Measurements from ENCODE around the gene BARD1. TPM values are rescaled to one million over a fixed set of nuclear protein-coding genes. Genes with fewer than 3 reads are reported as not detected.
"Not testable (repeated sequence)": the region's sequence is repeated elsewhere in the genome, so short reads cannot be mapped to it uniquely, and the experiment has no call there.

Gene BARD1
- total RNA-seq, 1 experiment from 2014 or later, result 39.6 TPM

- TF ChIP-seq, protein P1, sequence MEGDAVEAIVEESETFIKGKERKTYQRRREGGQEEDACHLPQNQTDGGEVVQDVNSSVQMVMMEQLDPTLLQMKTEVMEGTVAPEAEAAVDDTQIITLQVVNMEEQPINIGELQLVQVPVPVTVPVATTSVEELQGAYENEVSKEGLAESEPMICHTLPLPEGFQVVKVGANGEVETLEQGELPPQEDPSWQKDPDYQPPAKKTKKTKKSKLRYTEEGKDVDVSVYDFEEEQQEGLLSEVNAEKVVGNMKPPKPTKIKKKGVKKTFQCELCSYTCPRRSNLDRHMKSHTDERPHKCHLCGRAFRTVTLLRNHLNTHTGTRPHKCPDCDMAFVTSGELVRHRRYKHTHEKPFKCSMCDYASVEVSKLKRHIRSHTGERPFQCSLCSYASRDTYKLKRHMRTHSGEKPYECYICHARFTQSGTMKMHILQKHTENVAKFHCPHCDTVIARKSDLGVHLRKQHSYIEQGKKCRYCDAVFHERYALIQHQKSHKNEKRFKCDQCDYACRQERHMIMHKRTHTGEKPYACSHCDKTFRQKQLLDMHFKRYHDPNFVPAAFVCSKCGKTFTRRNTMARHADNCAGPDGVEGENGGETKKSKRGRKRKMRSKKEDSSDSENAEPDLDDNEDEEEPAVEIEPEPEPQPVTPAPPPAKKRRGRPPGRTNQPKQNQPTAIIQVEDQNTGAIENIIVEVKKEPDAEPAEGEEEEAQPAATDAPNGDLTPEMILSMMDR (IDR thresholded peaks at IDR 0.05), result no peak
- TF ChIP-seq OVOL2 (CRISPR knock-in tag; IDR thresholded peaks at IDR 0.05; ENCODE audit: borderline replicate concordance) (no peak), TEAD4 (CRISPR knock-in tag; IDR thresholded peaks at IDR 0.05) (no peak), GRHL2 (CRISPR knock-in tag; IDR thresholded peaks at IDR 0.05; ENCODE audit: insufficient replicate concordance, severe bottlenecking) (no peak), SP1 (CRISPR knock-in tag; conservative IDR thresholded peaks at IDR 0.05) (no peak), ZNF416 (CRISPR knock-in tag; IDR thresholded peaks at IDR 0.05) (no peak)
- TF ChIP-seq, protein P2, sequence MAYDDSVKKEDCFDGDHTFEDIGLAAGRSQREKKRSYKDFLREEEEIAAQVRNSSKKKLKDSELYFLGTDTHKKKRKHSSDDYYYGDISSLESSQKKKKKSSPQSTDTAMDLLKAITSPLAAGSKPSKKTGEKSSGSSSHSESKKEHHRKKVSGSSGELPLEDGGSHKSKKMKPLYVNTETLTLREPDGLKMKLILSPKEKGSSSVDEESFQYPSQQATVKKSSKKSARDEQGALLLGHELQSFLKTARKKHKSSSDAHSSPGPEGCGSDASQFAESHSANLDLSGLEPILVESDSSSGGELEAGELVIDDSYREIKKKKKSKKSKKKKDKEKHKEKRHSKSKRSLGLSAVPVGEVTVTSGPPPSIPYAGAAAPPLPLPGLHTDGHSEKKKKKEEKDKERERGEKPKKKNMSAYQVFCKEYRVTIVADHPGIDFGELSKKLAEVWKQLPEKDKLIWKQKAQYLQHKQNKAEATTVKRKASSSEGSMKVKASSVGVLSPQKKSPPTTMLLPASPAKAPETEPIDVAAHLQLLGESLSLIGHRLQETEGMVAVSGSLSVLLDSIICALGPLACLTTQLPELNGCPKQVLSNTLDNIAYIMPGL (CRISPR knock-in tag; IDR thresholded peaks at IDR 0.05), result no peak
These were observed 79.2 kb downstream of the BARD1 start (continued) for GRCh38 chr2:214730248-214730647.

DNA sequence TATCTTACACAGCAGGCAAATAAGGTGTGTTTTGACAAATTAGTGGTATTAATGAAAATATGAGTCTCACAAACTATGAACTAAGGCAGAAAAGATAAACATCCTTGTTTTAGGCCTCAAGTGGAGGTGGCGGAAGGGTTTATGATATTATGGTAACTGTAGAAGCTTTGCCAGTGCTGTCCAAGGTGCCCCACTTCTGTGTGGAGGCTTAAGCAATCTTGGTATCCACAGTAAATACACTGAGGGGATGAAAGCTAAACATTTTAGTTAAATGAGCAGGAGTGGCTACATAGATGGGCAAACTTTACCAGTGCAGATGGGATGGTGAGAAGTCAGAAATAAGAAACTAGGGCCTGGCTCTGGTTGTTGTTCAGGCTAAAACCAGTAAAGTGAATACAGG lies 84.7 kb downstream of the BARD1 start:
- no peak for ATAC-seq
- H3K27me3 Mint-ChIP-seq (ENCODE audit: low read depth), result no peaks in the 10 kb centered on the region
- no peak for DNase-seq (ENCODE audit: low spot score)
- peaks cover 14% of the 10 kb centered on the region for H3K9me3 Mint-ChIP-seq
- peaks cover 46% of the 10 kb centered on the region for H3K36me3 Mint-ChIP-seq
- TF ChIP-seq SMAD3 (CRISPR knock-in tag; IDR thresholded peaks at IDR 0.05; ENCODE audit: borderline replicate concordance) (no peak), MYBL2 (CRISPR knock-in tag; IDR thresholded peaks at IDR 0.05) (no peak)
- ChIA-PET POLR2A (no interaction called here), CTCF (no interaction called here)
- H3K4me1 Mint-ChIP-seq, result peaks cover 7% of the 10 kb centered on the region
- no peak overlapping the region for H3K27ac Mint-ChIP-seq
- H3K4me3 Mint-ChIP-seq, result no peak overlapping the region

DNA sequence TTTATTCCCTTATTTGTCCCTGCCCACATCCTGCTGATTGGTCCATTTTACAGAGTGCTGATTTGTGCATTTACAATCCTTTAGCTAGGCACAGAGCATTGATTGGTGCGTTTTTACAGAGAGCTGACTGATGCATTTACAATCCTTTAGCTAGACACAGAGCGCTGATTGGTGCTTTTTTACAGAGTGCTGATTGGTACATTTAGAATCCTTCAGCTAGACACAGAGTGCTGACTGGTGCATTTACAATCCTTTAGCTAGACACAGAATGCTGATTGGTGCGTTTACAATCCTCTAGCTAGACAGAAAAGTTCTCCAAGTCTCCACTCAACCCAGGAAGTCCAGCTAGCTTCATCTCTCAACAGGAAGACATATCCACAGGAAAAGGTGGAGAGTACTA lies 91.6 kb downstream of the BARD1 start:
- POLR2A ChIA-PET; H3K27me3 Mint-ChIP-seq (ENCODE audit: low read depth); CTCF ChIA-PET; H3K4me3 Mint-ChIP-seq; H3K4me1 Mint-ChIP-seq; H3K27ac Mint-ChIP-seq; DNase-seq (ENCODE audit: low spot score); ATAC-seq: not testable (repeated sequence)
- H3K36me3 Mint-ChIP-seq, result peaks cover 40% of the 10 kb centered on the region
- peak; percentile 38; the same call in 1 of the 2 replicates for TF ChIP-seq NFYB (CRISPR knock-in tag; conservative IDR thresholded peaks at IDR 0.05; ENCODE audit: low read depth)
- H3K9me3 Mint-ChIP-seq, result peaks cover 21% of the 10 kb centered on the region

- ChIA-PET CTCF (no interaction called here), POLR2A (no interaction called here)
- no peak overlapping the region for H3K4me3 Mint-ChIP-seq
- peaks cover 37% of the 10 kb centered on the region for H3K36me3 Mint-ChIP-seq
- no peak overlapping the region; the same call in 1 of the 2 replicates for H3K27ac Mint-ChIP-seq
- DNase-seq (ENCODE audit: low spot score) (no peak), ATAC-seq (peak; percentile 18)
- peaks cover 21% of the 10 kb centered on the region for H3K9me3 Mint-ChIP-seq
- H3K27me3 Mint-ChIP-seq (ENCODE audit: low read depth), result no peaks in the 10 kb centered on the region
- TF ChIP-seq ZNF423 (CRISPR knock-in tag; IDR thresholded peaks at IDR 0.05), result no peak
- TF ChIP-seq ZNF416 (CRISPR knock-in tag; IDR thresholded peaks at IDR 0.05), result no peak
- no peak for TF ChIP-seq TCF7 (CRISPR knock-in tag; IDR thresholded peaks at IDR 0.05; ENCODE audit: low read depth)
- TF ChIP-seq NFYB (CRISPR knock-in tag; conservative IDR thresholded peaks at IDR 0.05; ENCODE audit: low read depth), result no peak
- H3K4me1 Mint-ChIP-seq, result no peaks in the 10 kb centered on the region
These were observed 92.5 kb downstream of the BARD1 start for GRCh38 chr2:214716811-214717560.

- no peaks in the 10 kb centered on the region for H3K27me3 Mint-ChIP-seq (ENCODE audit: low read depth)
- no peak overlapping the region for H3K27ac Mint-ChIP-seq
- POLR2A ChIA-PET, result no interaction called here
- CTCF ChIA-PET, result no interaction called here
- H3K9me3 Mint-ChIP-seq, result peaks cover 13% of the 10 kb centered on the region
- no peaks in the 10 kb centered on the region for H3K4me1 Mint-ChIP-seq
- no peak overlapping the region for H3K4me3 Mint-ChIP-seq
- peaks cover 26% of the 10 kb centered on the region for H3K36me3 Mint-ChIP-seq
- ATAC-seq (no peak), DNase-seq (ENCODE audit: low spot score) (no peak)
- TF ChIP-seq FOXK1 (CRISPR knock-in tag; IDR thresholded peaks at IDR 0.05), result no peak
- TF ChIP-seq ZNF317 (CRISPR knock-in tag; IDR thresholded peaks at IDR 0.05; ENCODE audit: borderline replicate concordance, low read depth), result no peak
- no peak for TF ChIP-seq ZMAT4 (CRISPR knock-in tag; IDR thresholded peaks at IDR 0.05)
- no peak for TF ChIP-seq NR3C1 (CRISPR knock-in tag; conservative IDR thresholded peaks at IDR 0.05; ENCODE audit: low read depth)
- no peak for TF ChIP-seq ATF2 (CRISPR knock-in tag; IDR thresholded peaks at IDR 0.05; ENCODE audit: borderline replicate concordance, low read depth)
- TF ChIP-seq ERG (CRISPR knock-in tag; IDR thresholded peaks at IDR 0.05), result no peak
- TF ChIP-seq TEAD1 (CRISPR knock-in tag; IDR thresholded peaks at IDR 0.05), result no peak
- TF ChIP-seq SP1 (CRISPR knock-in tag; conservative IDR thresholded peaks at IDR 0.05), result no peak
These were observed 94.5 kb downstream of the BARD1 start for GRCh38 chr2:214715025-214715424.

Data from WTC11 (cell line).